Hematopoietic multipotent progenitor cell treated with erythropoietin and hydrocortisone succinate and interleukin-3 and kit ligand, for 6 days (in vitro differentiated cells): ENCODE data around the gene STX5.
A peak's percentile ranks its signal among the peaks of the same experiment; 100 is the strongest.
"Not testable (repeated sequence)": the region's sequence is repeated elsewhere in the genome, so short reads cannot be mapped to it uniquely, and the experiment has no call there.

Experiments
- DNase-seq: peaks from one replicate; pipeline ENCODE4 v3.0.0-alpha.2; 2015

STX5 gene

GRCh38 chr11:62854013-62854824, 22.4 kb upstream of the STX5 start:
- DNase-seq: peak; percentile 57

DNA sequence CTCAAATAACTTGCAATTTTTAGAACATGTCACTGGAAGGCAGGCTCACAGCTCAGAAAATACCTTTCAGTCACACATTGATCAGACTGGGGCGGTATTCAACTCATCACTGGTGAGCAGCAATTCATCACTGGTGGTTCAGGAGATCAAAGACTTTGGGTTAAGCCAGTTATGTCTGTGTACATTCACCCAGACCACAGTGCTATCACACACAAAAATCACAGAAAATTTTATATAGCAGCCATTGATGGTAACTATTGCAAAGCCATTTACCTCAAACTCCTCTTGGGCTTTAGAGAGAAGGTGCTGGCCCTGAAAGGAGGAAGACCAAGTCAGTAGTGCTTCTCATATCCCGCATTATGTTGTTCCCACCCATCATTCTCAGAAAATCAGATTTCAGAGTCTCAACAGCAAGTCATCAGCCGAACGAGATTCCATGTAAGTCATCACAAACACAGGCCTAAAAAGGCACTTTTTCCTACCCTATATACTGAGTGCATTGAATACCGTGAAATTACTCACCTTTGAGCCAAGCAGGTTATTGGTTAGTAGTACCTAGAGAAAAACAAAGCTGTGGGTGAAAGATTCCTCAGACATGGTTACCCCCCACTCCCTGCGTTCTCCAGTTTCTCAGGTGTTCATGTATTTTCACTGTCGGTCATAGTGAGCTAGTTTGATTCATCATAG, 21.6 kb upstream of the STX5 start:
- DNase-seq: peak; percentile 26

DNA sequence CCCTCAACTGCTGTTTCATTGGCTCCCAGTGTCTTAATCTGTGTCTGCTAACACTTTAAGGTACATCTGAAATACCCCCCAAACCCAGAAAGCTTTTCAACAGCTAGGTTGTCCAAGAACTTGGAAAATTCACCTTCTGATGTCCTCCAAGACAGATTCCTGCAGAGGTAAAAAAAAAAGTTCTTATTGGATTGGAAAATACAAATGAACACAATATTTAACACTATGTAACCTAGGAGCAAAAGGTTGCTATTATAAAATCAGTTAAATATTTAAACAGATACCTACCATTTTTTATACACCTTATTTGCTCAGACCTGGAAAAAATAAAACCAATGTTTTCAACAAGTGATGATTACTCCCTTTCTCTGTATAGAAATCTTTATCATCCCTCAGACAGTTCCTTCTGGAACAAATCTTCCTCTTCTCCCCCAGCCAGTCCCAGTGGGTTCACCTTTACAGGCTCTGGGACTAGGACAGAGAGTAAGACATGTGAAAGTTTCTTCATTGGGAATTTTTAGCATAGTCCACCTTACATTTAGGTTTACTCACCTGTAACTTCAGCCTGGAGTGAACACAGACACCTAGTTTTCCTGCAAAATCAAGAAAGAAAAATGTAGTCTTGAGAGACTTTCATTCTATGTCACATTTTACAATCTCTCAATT, 20.8 kb upstream of the STX5 start:
- DNase-seq: no peak

GRCh38 chr11:62851807-62852522, 20.1 kb upstream of the STX5 start:
- DNase-seq: peak; percentile 41

DNA sequence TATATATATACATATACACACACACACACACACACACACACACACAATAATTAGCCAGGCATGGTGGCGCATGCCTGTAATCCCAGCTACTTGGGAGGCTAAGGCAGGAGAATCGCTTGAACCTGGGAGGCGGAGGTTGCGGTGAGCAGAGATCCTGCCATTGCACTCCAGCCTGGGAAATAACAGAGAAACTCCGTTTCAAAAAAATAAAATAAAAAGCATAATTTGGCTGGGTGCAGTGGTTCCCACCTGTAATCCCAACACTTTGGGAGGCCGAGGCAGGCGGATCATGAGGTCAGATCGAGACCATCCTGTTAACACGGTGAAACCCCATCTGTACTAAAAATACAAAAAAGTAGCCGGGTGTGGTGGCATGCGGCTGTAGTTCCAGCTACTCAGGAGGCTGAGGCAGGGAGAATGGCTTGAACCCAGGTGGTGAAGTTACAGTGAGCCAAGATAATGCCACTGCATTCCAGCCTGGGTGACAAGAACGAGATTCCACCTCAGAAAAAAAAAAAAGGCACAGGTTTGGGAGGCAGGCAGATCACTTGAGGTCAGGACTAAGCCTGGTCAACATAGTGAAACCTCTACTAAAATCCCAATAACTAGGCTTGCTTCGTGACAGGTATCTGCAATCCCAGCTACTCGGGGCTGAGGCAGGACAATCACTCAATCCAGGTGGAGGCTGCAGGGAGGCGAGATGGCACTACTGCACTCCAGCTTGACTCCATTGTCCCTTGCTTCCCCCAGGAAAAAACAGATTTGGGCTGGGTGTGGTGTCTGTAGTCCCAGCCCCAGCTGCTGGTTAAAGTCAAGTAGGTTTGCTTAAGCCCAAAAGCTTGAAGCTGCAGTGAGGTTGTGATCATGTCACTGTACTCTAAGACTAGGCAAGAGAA, 19.3 kb upstream of the STX5 start:
- DNase-seq: peak; percentile 69

DNA sequence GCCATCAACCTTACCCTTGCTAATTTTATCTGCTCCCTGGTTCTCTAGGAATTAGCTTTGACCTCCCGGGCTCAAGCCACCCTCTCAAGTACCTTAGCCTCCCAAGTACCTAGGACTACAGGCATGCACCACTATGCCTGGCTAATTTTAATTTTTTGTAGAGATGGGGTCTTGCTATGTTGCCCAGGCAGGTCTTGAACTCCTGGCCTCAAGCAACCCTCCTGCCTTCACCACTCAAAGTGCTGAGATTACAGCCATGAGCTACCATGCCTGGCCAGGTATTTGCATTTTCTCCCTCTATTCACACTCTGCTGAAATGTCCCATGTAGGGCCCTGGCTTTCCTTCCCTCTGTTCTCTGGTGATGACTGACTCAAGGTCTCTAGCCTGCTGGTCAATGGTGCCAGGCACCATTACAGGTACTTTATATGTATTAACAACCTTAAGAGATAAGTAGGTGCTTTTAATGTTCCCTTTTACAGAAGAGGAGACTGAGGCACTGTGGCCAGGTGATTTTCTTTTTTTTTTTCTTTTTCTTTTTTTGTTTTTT, 16.0 kb upstream of the STX5 start:
- no peak for DNase-seq

GRCh38 chr11:62846177-62846576, 14.3 kb upstream of the STX5 start:
- DNase-seq: no peak

DNA sequence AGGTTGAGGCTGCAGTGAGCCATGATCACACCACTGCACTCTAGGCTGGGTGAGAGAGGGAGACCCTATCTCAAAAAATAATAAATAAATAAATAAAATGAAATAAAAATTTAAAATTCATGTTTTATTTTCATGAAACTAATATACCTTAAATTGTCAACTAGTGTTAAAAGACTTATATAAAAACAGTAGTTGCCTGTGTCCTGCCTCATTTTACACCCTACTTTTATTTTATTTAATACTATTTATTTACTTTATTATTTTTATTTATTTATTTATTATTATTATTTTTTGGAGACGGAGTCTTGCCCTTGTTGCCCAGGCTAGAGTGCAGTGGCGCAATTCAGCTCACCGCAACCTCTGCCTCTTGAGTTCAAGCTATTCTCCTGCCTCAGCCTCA, 12.3 kb upstream of the STX5 start:
- DNase-seq: no peak

GRCh38 chr11:62843466-62843865, 11.6 kb upstream of the STX5 start:
- no peak for DNase-seq

DNA sequence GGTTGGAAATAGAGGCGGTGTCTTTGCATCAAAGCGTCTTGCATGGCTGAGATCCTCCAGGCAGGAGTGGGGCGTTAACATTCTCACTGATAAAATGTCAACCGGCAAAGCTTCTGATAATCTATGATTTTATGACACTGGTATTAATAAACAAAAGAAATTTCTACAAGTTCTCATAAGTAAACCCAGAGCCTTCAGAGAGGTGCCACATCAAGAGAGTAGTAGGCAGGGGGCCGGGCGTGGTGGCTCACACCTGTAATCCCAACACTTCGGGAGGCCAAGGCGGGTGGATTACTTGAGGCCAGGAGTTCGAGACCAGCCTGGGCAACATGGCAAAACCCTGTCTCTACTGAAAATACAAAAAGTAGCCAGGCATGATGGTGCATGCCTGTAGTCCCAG, 11.0 kb upstream of the STX5 start:
- not testable (repeated sequence) for DNase-seq

DNA sequence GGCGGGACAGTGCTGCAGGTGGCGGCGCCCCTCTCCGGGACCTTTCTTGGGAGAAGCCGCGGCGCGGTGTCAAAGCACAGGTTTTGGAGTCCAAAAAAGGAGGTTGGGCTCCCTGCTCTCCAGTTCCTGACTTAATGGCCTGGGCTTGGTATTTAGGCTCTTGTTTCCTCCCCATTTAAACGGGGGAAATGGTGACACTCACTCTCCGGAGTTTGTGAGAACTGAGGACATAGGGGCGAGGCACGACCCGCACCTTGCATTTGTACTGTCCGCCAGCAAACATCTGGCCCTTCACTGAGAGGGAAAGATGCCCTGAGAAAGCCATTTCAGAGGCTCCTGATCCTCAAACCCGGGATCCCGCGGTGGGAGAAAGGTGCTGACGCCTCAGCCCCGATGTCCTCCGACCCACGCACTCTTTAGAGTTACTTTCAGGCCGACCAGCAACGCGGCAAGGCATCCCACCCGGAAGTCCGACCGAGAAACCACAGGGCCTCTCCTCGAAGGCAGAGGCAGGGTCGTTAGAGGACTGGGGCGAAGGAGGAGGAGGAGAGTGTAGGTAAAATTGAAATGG, 10.4 kb upstream of the STX5 start:
- DNase-seq: no peak

DNA sequence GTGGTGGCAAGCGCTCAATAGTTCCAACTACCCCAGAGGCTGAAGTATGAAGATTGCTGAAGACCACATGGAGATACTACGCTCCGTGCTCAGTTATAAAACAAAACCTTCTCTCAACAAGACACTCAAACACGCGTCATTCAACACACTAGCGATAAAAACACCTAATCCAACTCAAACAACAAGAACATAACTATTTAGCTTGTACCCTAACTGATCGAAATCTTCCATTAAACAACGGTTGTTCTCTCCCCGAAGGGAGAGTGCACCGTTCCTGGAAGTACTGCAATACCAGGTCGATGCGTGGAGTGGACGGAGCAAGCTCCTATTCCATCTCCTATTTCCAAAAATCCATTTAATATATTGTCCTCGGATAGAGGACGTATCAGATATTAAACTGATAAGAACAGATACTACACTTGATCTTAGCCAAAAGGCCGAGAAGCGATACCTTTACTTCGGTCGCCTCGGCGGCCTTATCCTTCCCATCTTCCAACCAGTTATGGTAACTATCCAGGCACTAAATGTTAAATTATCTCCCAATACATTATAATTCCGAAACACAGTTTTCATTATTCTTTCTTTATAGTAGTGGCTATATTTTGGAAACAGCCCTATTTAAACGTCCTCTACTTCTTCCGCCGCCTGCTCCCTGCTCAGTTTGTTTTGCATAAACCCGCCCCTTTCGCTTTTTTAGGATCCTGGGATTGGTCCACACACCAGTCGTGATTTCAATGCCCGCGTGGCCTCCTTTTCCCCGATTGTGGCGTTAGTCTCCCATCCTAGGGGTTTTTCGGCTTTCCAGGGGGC, 9.7 kb upstream of the STX5 start:
- DNase-seq: peak; percentile 99

DNA sequence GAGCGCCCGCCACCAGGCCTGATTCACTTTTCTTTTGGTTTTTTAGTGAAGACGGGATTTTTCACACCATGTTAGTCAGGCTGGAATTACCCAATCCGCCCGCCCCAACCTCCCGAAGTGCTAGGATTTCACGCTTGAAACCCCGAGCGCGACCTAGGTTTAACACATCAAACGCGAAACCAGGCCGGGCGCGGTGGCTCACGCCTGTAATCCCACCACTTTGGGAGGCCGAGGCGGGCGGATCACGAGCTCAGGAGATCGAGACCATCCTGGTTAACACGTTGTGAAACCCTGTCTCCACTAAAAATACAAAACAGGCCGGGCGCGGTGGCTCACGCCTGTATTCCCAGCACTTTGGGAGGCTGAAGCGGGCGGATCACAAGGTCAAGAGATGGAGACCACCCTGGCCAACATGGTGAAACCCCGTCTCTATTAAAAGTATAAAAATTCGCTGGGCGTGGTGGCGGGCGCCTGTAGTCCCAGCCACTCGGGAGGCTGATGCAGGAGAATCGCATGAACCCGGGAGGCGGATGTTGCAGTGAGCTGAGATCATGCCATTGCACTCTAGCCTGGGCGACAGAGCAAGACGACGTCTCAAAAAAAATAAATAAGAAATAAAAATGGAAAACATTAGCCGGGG, 9.0 kb upstream of the STX5 start:
- peak; percentile 70 for DNase-seq

- DNase-seq: peak; percentile 97
Measured at GRCh38 chr11:62839050-62839945, 7.4 kb upstream of the STX5 start, which contains the start of gene WDR74. TSS of gene WDR74 (minus strand) at chr11:62839590. CDS start at chr11:62839570, 20 bp downstream.

GRCh38 chr11:62835336-62835735, 3.5 kb upstream of the STX5 start:
- DNase-seq: no peak

DNA sequence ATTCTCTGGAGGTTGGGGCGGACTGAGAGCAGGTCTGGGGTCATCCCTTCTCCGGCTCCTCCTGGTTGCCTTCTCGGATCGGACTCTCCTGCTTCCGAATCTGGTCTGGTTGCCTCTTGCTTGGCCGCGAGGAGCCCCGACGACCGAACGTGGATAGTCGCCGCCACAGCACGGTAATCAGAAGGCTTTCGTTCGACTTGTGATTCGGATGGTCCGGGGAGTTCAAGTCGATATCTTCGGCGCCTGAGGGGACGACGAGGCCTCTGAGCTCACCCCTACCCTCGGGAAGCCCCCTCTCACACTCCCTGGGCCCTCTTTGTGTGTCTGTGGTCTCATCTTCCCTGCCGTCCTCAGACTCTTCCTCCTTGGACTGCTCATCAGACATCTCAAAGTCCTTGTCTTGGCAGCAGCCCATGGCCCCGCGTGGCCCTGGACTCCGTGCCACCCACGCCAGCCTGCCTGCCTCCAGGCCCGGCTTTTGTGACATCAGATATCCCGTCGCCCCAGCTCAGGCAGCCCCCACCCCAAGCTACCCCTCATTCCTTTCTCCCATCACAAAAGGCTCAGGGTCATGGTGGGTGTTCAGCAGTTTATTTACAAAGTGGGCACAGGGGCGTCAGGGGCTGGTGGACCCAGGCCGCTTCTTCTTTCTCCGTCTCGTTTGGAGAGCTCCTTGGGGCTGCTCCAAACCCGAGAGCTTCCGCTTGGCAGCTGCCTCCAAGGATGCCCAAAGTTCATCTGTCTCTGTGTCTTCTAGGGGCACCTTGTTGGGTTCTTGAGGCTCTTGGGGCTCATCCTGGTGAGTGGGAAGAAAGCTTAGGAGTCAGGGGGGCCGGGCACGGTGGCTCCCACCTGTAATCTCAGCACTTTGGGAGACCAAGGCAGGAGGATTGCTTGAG, 734 bp upstream of the STX5 start, which contains the start of gene TEX54:
TEX54 (minus strand) TSS at position 506 of the 899 bp plus-strand sequence.
- DNase-seq: no peak

DNA sequence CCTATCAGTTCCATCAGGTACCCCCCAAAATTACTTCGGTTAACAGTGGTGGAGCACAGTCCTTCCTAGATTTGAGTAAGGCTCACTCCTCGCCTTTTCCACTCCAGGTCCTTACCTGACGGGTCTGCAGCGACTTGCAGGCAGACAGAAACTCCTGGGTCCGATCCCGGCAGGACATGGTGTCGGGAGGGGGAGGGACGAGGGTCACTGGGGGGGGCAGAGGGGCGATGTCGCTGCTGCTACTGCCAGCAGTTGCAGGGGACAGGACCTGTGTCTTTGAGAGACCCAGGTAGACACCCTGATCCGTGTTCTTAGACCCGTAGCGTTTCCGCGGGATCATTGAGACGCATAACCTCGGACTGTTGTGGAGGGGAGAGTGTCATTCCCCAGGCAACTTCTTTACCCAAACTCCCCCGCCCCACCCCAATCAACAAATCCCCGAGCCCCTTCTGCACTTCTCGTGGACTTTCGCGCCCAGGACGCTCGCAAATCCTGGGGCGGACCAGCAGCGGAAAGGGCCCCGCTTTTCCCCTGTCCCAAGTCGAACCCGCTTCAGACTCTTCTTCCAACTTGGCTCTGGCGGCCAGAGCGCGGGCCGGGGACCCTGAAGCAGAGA, 839 bp downstream of the STX5 start:
- DNase-seq: peak; percentile 68
